ENCODE measurements around the gene CABP4.

- TF ChIP-seq POLR2A (IDR thresholded peaks at IDR 0.05) (no peak), CTCF (IDR thresholded peaks at IDR 0.05 in 4 of 5, conservative IDR thresholded peaks at IDR 0.05 in 1 of 5) (no peak)
Observed at GRCh38 chr11:67412495-67413179, 42.5 kb upstream of the CABP4 start.
